Hematopoietic multipotent progenitor cell treated with erythropoietin and hydrocortisone succinate and interleukin-3 and kit ligand, for 8 days (in vitro differentiated cells): Measurements from ENCODE around the gene SNX24.

Experiments
- DNase-seq: peaks from one replicate; pipeline ENCODE4 v3.0.0-alpha.2; 2015

SNX24 gene

DNA sequence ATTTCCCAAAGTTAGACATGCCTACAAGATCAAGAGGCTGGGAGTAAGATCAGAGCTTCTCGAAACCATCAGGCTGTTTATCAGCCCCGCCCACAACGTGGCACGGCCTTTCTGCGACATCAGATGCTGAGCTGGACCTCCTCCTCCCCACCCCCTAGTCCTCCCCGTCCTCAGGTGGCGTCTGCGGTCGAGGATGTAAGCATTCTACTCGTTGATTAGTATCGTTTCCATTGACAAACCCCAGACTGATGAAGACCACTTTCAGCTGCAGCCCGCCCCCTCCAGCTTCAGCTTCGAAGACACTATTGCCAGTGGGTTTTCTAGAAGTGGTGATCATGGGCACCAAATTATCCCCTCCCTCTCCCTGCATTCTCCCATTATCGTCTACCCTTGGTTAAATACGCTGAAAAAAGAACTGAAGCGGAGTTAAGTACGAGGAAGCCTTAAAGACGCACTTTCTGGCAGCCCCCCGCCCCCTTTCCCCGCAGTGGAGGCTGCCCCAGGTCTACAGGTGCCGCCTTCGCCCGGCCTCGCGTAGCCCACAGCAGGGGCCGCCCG lies 190.0 kb downstream of the SNX24 start:
- peak; percentile 5 for DNase-seq

DNA sequence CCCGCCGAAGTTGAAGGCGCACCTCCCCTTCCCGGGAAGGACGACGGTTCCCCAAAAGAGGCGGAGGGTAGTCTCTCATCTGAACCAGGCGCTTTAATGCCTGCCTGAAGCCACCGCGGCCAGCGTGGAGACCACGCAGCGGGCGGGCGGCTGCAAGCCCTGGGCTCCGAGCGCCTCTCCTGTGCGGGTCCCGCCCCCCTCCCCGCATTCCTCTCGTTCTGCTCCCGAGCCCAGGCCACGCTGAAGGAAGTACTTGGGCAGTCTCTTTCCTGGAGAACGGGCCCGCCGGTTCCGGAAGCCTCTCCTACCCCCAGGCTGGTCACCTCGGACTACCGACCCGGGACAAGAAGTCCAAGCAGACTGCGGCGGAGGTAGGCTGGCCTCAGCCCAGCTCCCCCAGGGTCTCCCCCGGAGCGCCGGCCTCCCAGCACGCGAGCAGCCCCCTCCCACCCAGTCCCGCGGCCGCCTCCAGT lies 190.5 kb downstream of the SNX24 start:
- DNase-seq: no peak

DNA sequence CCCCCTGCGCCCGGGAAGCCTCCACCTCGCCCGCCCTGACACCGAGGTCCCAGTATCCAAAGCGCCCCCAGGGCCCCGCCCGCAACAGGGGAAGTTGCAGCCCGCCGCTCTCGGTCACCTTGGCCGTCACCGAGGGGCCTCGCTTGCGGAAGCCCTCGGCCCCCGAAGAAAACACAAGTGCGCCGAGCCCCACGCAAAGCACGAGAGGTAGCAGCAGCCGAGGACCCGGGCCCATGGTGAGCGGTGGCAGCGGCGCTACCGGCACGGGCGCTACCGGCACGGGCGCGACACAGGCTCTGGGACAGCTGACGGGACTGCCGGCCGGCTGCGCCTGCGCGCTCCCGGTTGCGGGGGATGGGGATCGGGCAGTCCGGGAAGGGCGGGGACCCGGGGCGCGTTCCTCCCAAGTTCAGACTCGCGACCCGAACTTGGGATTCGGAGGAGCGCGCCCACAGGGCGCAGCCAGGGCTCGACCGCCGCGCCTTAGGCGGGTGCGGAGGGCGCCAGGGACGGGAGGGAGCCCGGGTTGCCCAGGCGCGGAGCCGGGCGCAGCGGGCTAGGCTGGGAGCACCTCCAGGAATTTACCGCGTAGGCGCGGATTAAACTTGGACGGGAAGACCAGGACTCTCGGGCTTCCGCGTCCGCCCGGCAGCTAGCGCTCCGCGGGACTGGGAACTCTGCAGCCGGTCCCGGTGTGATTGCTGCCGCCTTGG lies 191.1 kb downstream of the SNX24 start, which contains the start of gene PPIC:
Gene PPIC, minus strand, starts transcription at position 335 of the 713 bp plus-strand sequence. Its CDS starts 100 bp downstream, at position 235.
- no peak for DNase-seq

DNA sequence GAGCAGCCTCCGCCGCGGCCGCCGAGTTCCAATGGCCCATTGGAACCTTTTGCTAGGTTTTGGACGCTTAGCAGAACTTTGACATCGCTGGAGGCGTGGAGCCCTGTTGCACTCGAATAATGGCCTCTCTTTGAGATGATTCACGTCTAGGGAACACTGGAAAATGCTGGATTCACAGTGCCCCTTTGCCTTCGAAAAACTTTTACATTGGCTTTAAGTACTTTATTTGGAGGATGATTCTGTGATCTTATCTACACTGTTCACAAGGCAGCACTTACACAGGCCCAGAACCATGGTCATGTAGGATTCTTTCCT lies 191.6 kb downstream of the SNX24 start:
- DNase-seq: no peak

DNA sequence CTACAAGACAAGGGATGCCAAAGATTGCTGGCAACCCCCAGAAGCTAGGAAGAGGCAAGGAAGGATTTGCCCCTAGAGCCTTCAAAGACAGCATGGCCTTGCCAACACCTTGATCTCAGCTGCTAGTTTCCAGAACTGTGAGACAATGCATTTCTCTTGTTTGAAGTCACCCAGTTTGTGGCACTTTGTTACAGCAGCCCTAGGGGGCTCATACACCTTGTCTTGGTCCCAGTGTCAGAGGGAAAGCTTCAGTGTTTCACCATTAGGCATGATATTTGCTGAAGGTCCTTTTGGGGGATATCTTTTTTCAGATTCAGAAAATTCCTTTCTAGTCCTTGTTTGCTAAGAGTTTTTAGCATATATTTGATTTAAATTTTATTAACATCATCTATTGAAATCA lies 194.3 kb downstream of the SNX24 start:
- no peak for DNase-seq

DNA sequence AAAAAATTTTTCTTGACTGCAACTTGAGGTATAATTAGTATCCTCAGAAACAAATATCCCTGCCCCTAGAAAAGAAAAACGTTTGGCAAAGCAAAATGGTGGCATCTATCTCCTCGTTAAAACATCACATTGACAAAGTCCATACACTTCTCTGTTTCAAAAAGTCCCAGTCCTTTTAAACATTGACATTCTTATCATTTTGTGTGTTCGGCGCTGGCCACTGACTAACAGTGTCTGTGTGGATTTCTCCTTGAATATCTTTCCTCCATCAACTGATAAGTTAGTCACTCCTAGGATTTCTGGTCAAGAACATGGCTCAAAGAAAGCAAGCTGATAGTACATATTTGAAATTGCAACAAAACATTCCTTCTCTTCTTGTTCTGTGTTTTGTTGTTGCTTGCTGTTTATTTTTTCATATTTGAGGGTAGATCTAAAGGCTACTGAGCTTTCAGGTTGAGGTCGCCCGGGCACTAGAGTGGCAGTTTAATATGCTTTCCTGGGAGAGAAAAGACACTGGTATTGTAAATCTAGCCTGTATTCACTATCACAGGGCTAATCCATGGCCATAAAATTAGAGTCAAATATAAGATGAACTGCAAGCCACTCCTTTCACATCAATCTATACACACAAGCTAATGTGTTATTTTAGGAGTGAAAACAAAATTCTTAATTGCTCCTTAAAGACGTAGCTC lies 199.7 kb downstream of the SNX24 start:
- DNase-seq: no peak

DNA sequence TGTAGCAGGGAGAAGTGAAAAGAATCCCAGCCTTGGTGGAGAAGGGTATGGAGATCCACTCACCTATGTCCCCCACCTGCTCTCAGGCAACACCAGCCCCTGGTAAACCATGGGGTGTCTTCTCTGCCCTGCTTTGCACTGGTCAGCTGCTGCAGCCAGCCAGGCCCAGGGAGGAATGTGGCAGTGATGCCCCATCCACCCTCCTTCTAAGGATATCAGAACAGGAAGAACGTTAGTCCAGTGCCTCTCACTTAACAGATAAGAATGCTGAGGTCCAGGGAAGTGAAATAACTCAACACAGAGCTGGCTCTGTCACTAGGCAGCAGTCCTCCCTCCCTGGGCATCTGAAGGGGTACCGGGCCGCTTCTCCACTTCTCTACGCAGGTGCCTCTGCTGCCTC lies 200.8 kb downstream of the SNX24 start:
- DNase-seq: no peak

DNA sequence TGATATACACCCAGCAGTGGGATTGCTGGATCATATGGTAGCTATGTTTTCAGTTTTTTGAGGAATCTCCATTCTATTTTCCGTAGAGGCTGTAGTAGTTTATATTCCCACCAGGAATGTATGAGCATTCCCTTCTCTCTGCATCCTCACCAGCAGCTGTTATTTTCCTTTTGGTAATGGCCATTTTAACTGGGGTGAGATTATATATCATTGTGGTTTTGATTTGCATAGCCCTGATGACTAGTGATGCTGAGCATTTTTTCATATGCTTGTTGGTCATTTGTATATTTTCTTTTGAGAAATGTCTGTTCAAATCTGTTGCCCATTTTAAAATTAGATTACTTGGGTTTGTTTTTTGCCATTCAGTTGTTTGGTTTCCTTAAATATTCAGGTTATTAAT lies 202.3 kb downstream of the SNX24 start:
- no peak for DNase-seq

DNA sequence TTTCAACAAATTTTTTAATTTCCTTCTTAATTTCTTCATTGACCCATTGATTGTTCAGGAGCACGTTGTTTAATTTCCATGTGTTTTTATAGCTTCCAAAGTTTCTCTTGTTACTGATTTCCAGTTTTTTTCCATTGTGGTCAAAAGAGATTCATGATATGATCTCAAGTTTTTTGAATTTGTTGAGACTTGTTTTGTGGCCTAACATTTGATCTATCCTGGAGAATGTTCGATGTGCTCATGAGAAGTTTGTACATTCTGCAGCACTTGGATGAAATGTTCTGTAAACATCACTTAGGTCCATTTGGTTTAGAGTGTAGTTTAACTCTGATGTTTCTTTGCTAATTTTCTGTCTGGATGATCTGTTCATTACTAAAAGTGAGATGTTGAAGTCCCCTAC lies 205.8 kb downstream of the SNX24 start:
- no peak for DNase-seq
